HG03060 (cell line): ENCODE measurements around the gene CRABP1.

Source experiments
- ATAC-seq: cut with Tn5 transposase; IDR thresholded peaks from one replicate; pipeline ENCODE4 v1.9.1; 2021; ENCODE audit warnings: low read depth, moderate number of reproducible peaks; ENCODE audit not compliant: unreplicated experiment

The CRABP1 gene

GRCh38 chr15:78340231-78341056 is at the start of gene CRABP1:
Gene CRABP1, plus strand, starts transcription at chr15:78340353. Its CDS starts 76 bp downstream, at chr15:78340429.
- no peak for ATAC-seq

GRCh38 chr15:78291052-78291451 is 49.1 kb upstream of the CRABP1 start:
- ATAC-seq: no peak

GRCh38 chr15:78291698-78292097 is 48.5 kb upstream of the CRABP1 start:
- ATAC-seq: no peak

GRCh38 chr15:78292219-78292618 is 47.9 kb upstream of the CRABP1 start:
- ATAC-seq: no peak

- no peak for ATAC-seq
Measured at GRCh38 chr15:78299101-78299930, 40.8 kb upstream of the CRABP1 start, which contains the start of gene SKIC8. Gene SKIC8, minus strand, starts transcription at chr15:78299609. Its CDS starts 3,923 bp downstream, at chr15:78295686.

- no peak for ATAC-seq
Measured at GRCh38 chr15:78301326-78301725, 38.8 kb upstream of the CRABP1 start.

- no peak for ATAC-seq
Measured at GRCh38 chr15:78301828-78302227, 38.3 kb upstream of the CRABP1 start.

GRCh38 chr15:78302579-78303312 is 37.4 kb upstream of the CRABP1 start:
- ATAC-seq: no peak

- no peak for ATAC-seq
Measured at GRCh38 chr15:78304216-78305066, 35.7 kb upstream of the CRABP1 start.

GRCh38 chr15:78306176-78306774 is 33.9 kb upstream of the CRABP1 start:
- no peak for ATAC-seq

GRCh38 chr15:78307976-78308375 is 32.2 kb upstream of the CRABP1 start:
- ATAC-seq: no peak

- no peak for ATAC-seq
Measured at GRCh38 chr15:78308422-78309032, 31.6 kb upstream of the CRABP1 start.

GRCh38 chr15:78311292-78311691 is 28.9 kb upstream of the CRABP1 start:
- no peak for ATAC-seq

GRCh38 chr15:78312536-78312935 is 27.6 kb upstream of the CRABP1 start:
- no peak for ATAC-seq

GRCh38 chr15:78312957-78313356 is 27.2 kb upstream of the CRABP1 start:
- no peak for ATAC-seq

- no peak for ATAC-seq
Measured at GRCh38 chr15:78313383-78313782, 26.8 kb upstream of the CRABP1 start.

- ATAC-seq: no peak
Measured at GRCh38 chr15:78314181-78314581, 26.0 kb upstream of the CRABP1 start.

- ATAC-seq: no peak
Measured at GRCh38 chr15:78315686-78316282, 24.4 kb upstream of the CRABP1 start.
